Ovary (tissue), 9 donors: ENCODE results near the gene GDF10. TPM values are rescaled to one million over a fixed set of nuclear protein-coding genes. Genes with fewer than 3 reads are reported as not detected.

Experiments used
- DNase-seq, 5 donors: peaks; one replicate each; pipeline ENCODE4 v3.0.0-alpha.2; 2019 to 2020
- H3K27ac ChIP-seq, 2 donors: fragments of 200-600 bp; one replicate each; pipeline versions ENCODE4 v1.5.1 to v1.8.0; 2019 to 2022
- H3K27me3 ChIP-seq: fragments of 200-600 bp; one replicate; pipeline ENCODE4 v1.8.0; 2022
- H3K36me3 ChIP-seq: fragments of 200-600 bp; sonication (generic); one replicate; pipeline ENCODE4 v1.5.1; 2019
- H3K4me1 ChIP-seq: one replicate; pipeline ENCODE4 v1.8.1; 2013; ENCODE audit warnings: mild to moderate bottlenecking, moderate library complexity; ENCODE audit not compliant: insufficient read depth
- H3K4me3 ChIP-seq: fragments of 200-600 bp; sonication (generic); one replicate; pipeline ENCODE4 v1.5.1; 2017
- H3K9me3 ChIP-seq, 2 donors: fragments of 200-600 bp in 1 of 2; sonication (generic) in 1 of 2; one replicate each; pipeline versions ENCODE4 v1.5.1 to v1.8.1; 2013 to 2019; ENCODE audit warnings: mild to moderate bottlenecking in 1 of 2, moderate library complexity in 1 of 2
- CTCF ChIP-seq, 3 donors: fragments of 450-650 bp in 2 of 3; fragments of 200-600 bp in 1 of 3; IDR thresholded peaks; one replicate each; pipeline versions ENCODE4 v1.5.1 to v1.8.0; 2016 to 2022; ENCODE audit warnings: antibody characterized with exemption in 3 of 3, mild to moderate bottlenecking in 1 of 3
- EP300 ChIP-seq: sonication (generic); formaldehyde crosslinking; IDR thresholded peaks from one replicate; pipeline ENCODE4 v1.6.1; 2017; ENCODE audit warnings: antibody characterized with exemption
- POLR2A ChIP-seq: fragments of 450-650 bp; IDR thresholded peaks from one replicate; pipeline ENCODE4 v1.6.1; 2017; ENCODE audit warnings: antibody characterized with exemption, mild to moderate bottlenecking, moderate library complexity
- WGBS, 3 donors: extraction: QIAGEN DNeasy Blood & Tissue Kit in 1 of 3; methylation state at CpG; one replicate each; pipeline versions ENCODE4 v1.1.5 to v1.1.7; 2013 to 2017; 5-methylcytosine and 5-hydroxymethylcytosine counted together
- intact Hi-C, 4 donors: fragments of 100-400 bp; cut with DNase I; formaldehyde crosslinking; loops; one replicate each; pipeline versions ENCODE4 v1.11.0 to v1.15.1; 2022 to 2023
- polyA plus RNA-seq, 2 donors: library from polyadenylated mRNA; stranded (reverse); fragments of 200-250 nt in 1 of 2; fragments of 350-450 nt in 1 of 2; fragmentation: Illumina TruSeq in 1 of 2; extraction: RNeasy Lipid Tissue Mini Kit (QIAGEN cat#74804) in 1 of 2; gene quantifications; one replicate each; pipeline ENCODE4 v1.2.3, GENCODE V29; 2013 to 2014
- total RNA-seq, 7 donors: library from RNA; depleted of rRNA in 2 of 7; stranded (reverse); fragments of >200 nt in 2 of 7; fragmentation: NEBNext Ultra II Directional in 3 of 7; extraction: Animal tissue kit (Norgen Biotek cat#: 25700) in 3 of 7; gene quantifications; one replicate each; pipeline versions ENCODE4 v1.1.0 to v1.2.4, GENCODE V29; 2016 to 2023
- donor health status: DM: no; HTN: no; CAD: no; lungs with moderate emphysema.
- donor health status: DM: no; HTN: no; CAD: no.
- donor health status: Bipolar disorder and iron deficiency.
- donor health status: DM: yes; HTN: yes; CAD: no.
- donor health status: DM: no; HTN: no; CAD: no.
- donor health status: DM: yes; HTN: yes; CAD: no.

GDF10 gene
- total and polyA plus RNA-seq, 9 donors: 0.12 to 1.2 (median 0.53) TPM; not detected in 3

- WGBS, 3 donors: 24 to 30% (median 28%) methylated on average over 1 of the region's 1 CpG
- intact Hi-C loops: no loop called here
- Histone ChIP-seq H3K4me3 (no peak overlapping the region), H3K27ac (no peak overlapping the region), H3K4me1 (peaks cover 3% of the 10 kb centered on the region), H3K27me3 (no peaks in the 10 kb centered on the region), H3K9me3 (no peaks in the 10 kb centered on the region), H3K36me3 (no peaks in the 10 kb centered on the region)
- TF ChIP-seq POLR2A (no peak), CTCF (IDR thresholded peaks at IDR 0.05) (no peak), EP300 (no peak)
- no peak for DNase-seq
Observed at GRCh38 chr10:47298715-47299114, 1.3 kb upstream of the GDF10 start.

- WGBS, 3 donors: 1 to 2% (median 2%) methylated on average over 47 to 57 of the region's 57 CpGs
Observed at GRCh38 chr10:47300429-47300931, 483 bp downstream of the GDF10 start.

GRCh38 chr10:47301833-47302232, 1.8 kb downstream of the GDF10 start:
- Histone ChIP-seq H3K4me1 (peaks cover 3% of the 10 kb centered on the region), H3K4me3 (no peak overlapping the region), H3K9me3 (no peaks in the 10 kb centered on the region), H3K27ac (no peak overlapping the region), H3K36me3 (no peaks in the 10 kb centered on the region), H3K27me3 (no peaks in the 10 kb centered on the region)
- intact Hi-C loops: no loop called here
- TF ChIP-seq EP300: no peak
- WGBS, 3 donors: 45 to 58% (median 52%) methylated on average over 2 of the region's 2 CpGs
- DNase-seq: no peak

More at GRCh38 chr10:47300429-47300931, 483 bp downstream of the GDF10 start:
- Histone ChIP-seq H3K4me1 (peaks cover 3% of the 10 kb centered on the region), H3K9me3 (no peaks in the 10 kb centered on the region), H3K36me3 (no peaks in the 10 kb centered on the region), H3K4me3 (peak overlapping the region; percentile 13), H3K27me3 (no peaks in the 10 kb centered on the region), H3K27ac (no peak overlapping the region)
- intact Hi-C loops: no loop called here
- DNase-seq: no peak
- no peak for TF ChIP-seq CTCF (IDR thresholded peaks at IDR 0.05)
- no peak for TF ChIP-seq POLR2A
- TF ChIP-seq EP300: no peak

- Histone ChIP-seq H3K4me3 (no peak overlapping the region), H3K4me1 (peaks cover 3% of the 10 kb centered on the region), H3K36me3 (no peaks in the 10 kb centered on the region), H3K9me3 (no peaks in the 10 kb centered on the region), H3K27me3 (no peaks in the 10 kb centered on the region), H3K27ac (no peak overlapping the region)
- TF ChIP-seq POLR2A: no peak
- no peak for TF ChIP-seq EP300
- no peak for TF ChIP-seq CTCF (IDR thresholded peaks at IDR 0.05)
- intact Hi-C loops: no loop called here
- DNase-seq: no peak
- WGBS, 3 donors: 83 to 89% (median 84%) methylated on average over 7 of the region's 7 CpGs
Observed at GRCh38 chr10:47303105-47303504, 3.1 kb downstream of the GDF10 start.

- Histone ChIP-seq H3K27ac (no peak overlapping the region), H3K9me3 (no peaks in the 10 kb centered on the region), H3K4me3 (no peak overlapping the region), H3K4me1 (peaks cover 3% of the 10 kb centered on the region), H3K36me3 (no peaks in the 10 kb centered on the region), H3K27me3 (no peaks in the 10 kb centered on the region)
- no peak for DNase-seq
- WGBS, 3 donors: 88 to 91% (median 90%) methylated on average over 6 of the region's 6 CpGs
- intact Hi-C loops: no loop called here
- TF ChIP-seq EP300 (no peak), CTCF (IDR thresholded peaks at IDR 0.05) (no peak), POLR2A (no peak)
Observed at GRCh38 chr10:47303866-47304265, 3.9 kb downstream of the GDF10 start.
